ENCODE data around the gene PON1. TPM values are rescaled to one million over a fixed set of nuclear protein-coding genes. Genes with fewer than 3 reads are reported as not detected.

The PON1 gene
- total and polyA plus RNA-seq, 2 experiments from 2014 or later: 0.69 to 1.2 TPM

DNA sequence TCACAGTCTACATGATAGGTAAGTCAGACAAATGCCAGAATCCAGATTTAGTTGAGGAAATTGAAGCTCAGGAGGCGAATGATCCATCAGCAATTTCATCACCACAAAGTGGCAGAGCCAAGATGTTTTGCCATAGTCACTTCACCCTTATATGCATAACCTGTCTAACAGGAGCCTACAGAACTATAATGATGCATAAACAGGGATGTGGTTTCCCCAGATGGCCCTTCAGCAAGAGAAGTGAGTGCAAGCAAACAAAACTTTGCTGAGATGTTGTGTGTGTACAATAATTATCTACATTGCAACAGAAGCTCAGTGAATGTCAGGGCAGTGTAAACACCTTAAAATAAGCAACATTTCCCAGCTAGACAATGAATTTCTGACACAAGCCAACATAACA, 43.3 kb upstream of the PON1 start:
- Mint-ChIP-seq H3K9me3 (no peaks in the 10 kb centered on the region), H3K27ac (no peak overlapping the region), H3K4me1 (no peaks in the 10 kb centered on the region), H3K4me3 (no peak overlapping the region), H3K36me3 (ENCODE audit: low read depth) (no peaks in the 10 kb centered on the region), H3K27me3 (ENCODE audit: insufficient read depth, low read depth, poor library complexity) (peaks cover 1% of the 10 kb centered on the region)
- Histone ChIP-seq H3K4me2 (no peak overlapping the region), H3K4me1 (ENCODE audit: insufficient read depth) (no peaks in the 10 kb centered on the region), H3F3A (replicated peaks; ENCODE audit: low read depth) (no peaks in the 10 kb centered on the region), H3K79me2 (replicated peaks; ENCODE audit: insufficient read depth) (no peaks in the 10 kb centered on the region), H3K36me3 (ENCODE audit: insufficient read depth) (no peaks in the 10 kb centered on the region), H3K27ac (ENCODE audit: low read depth) (no peak overlapping the region), H3K4me3 (no peak overlapping the region), H3K27me3 (ENCODE audit: insufficient read depth) (no peaks in the 10 kb centered on the region), H3K9me2 (ENCODE audit: insufficient read depth) (no peaks in the 10 kb centered on the region), H4K20me1 (replicated peaks; ENCODE audit: insufficient read depth) (no peaks in the 10 kb centered on the region), H2AFZ (no peak overlapping the region)
- no peak for TF ChIP-seq EZH2phosphoT487 (IDR thresholded peaks at IDR 0.05; ENCODE audit: unreplicated experiment)
- ATAC-seq (no peak), DNase-seq (ENCODE audit: low spot score) (no peak)

- no peaks in the 10 kb centered on the region for H3K9me3 Mint-ChIP-seq
- H3K27me3 Mint-ChIP-seq (ENCODE audit: insufficient read depth, low read depth, poor library complexity): peaks cover under 1% of the 10 kb centered on the region
- ATAC-seq (no peak), DNase-seq (ENCODE audit: low spot score) (no peak)
- Histone ChIP-seq H4K20me1 (replicated peaks; ENCODE audit: insufficient read depth) (no peaks in the 10 kb centered on the region), H3K79me2 (replicated peaks; ENCODE audit: insufficient read depth) (no peaks in the 10 kb centered on the region), H3F3A (replicated peaks; ENCODE audit: low read depth) (no peaks in the 10 kb centered on the region), H3K27ac (ENCODE audit: low read depth) (no peak overlapping the region), H3K4me2 (no peak overlapping the region), H3K27me3 (ENCODE audit: insufficient read depth) (no peaks in the 10 kb centered on the region), H3K9me2 (ENCODE audit: insufficient read depth) (no peaks in the 10 kb centered on the region), H2AFZ (no peak overlapping the region), H3K36me3 (ENCODE audit: insufficient read depth) (no peaks in the 10 kb centered on the region), H3K4me3 (no peak overlapping the region), H3K4me1 (ENCODE audit: insufficient read depth) (no peaks in the 10 kb centered on the region)
- no peaks in the 10 kb centered on the region for H3K36me3 Mint-ChIP-seq (ENCODE audit: low read depth)
- TF ChIP-seq POLR2AphosphoS5 (IDR thresholded peaks at IDR 0.05; ENCODE audit: low read depth) (no peak), ZNF331 (CRISPR knock-in tag; IDR thresholded peaks at IDR 0.05; ENCODE audit: low read depth) (no peak), JUNB (IDR thresholded peaks at IDR 0.05; ENCODE audit: unreplicated experiment) (no peak), EZH2 (IDR thresholded peaks at IDR 0.05; ENCODE audit: low read depth, unreplicated experiment) (no peak), ETS1 (IDR thresholded peaks at IDR 0.05) (no peak), REST (IDR thresholded peaks at IDR 0.05; ENCODE audit: unreplicated experiment) (no peak)
- no peak overlapping the region for H3K27ac Mint-ChIP-seq
- H3K4me3 Mint-ChIP-seq: no peak overlapping the region
- no peaks in the 10 kb centered on the region for H3K4me1 Mint-ChIP-seq
Measured at GRCh38 chr7:95365151-95365550, 40.8 kb upstream of the PON1 start.
